ENCODE measurements around the gene MET. TPM values are rescaled to one million over a fixed set of nuclear protein-coding genes. Genes with fewer than 3 reads are reported as not detected.

Gene MET
- total RNA-seq, 6 donors from 2014 or later = 32.4 to 114 (median 82.2) TPM

DNA sequence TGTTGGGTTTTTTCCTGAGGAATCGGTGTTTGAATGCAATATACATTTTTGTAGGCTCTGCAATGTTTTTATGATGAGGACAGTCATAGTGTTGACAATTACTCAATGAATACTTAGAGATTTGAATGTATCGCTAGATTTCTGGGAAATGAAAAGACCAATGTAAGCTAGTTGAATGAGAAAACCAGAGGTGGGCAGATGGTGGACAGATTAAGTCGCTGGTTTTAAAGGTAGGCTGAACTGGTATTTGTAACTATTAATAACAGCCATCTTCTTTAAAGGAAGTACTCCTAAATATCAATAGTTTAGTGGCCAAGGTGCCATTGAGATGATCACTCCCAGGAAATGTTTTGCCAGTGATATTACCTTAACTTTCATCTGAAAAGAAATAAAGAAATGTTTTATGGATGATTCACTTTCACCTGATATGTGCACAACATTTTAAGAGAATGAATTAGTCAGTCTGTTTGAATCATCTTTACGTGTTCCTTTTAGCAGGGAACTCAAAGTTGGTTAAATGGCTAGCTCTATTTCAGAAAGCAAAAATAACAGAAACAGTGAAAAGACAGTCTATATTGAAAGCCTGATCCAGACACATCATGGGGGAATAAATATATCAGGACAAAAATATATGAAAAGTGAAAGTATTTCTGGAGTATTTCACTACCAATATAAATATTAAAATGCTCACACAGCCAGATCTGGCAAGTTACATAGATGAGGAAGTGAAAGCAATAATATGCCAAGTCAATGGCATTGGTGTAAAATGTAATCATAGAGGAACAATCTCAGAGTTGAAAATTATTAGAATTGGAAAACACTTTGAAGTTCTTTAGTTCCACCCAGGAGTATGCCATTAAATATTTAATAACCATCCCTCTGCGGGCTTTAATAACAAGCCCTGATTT is 20.7 kb downstream of the MET start:
- 77 to 83% methylated on average over 5 of the region's 5 CpGs for WGBS, 2 donors
- no peak for DNase-seq
- Histone ChIP-seq H3K27ac (no peak overlapping the region), H3K9me3 (no peaks in the 10 kb centered on the region), H3K4me1 (peaks cover 0 to 9% (median 5%) of the 10 kb centered on the region in 4 donors), H3K4me3 (no peak overlapping the region), H3K27me3 (no peaks in the 10 kb centered on the region), H3K36me3 (no peaks in the 10 kb centered on the region)
- TF ChIP-seq EP300 (IDR thresholded peaks at IDR 0.05) = no peak
- no peak for TF ChIP-seq CTCF (IDR thresholded peaks at IDR 0.05)
- TF ChIP-seq POLR2AphosphoS5 (IDR thresholded peaks at IDR 0.05) = no peak
- TF ChIP-seq POLR2A (IDR thresholded peaks at IDR 0.05) = no peak
- ATAC-seq (ENCODE audit: low FRiP score in 2 of 2) = no peak

DNA sequence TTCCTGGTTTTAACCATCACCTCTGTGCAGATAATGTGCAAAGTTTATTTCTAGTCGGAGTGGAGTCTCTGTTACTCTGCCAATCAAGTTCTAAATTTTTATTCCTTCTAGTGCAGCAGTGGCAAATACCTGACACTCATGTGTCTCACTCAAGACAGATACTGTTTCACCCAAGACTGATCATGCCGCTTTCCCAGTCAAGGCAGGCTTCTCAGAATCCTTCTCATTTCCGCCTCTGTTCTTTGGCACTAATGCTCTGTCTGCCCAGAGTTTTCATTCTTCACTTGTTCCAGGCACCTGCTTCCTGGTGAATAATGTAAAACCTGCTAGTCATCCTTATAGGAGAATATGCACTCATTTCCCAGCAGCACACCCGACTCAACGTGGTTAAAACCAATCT is 24.7 kb downstream of the MET start:
- TF ChIP-seq EP300 (IDR thresholded peaks at IDR 0.05) (no peak), POLR2AphosphoS5 (IDR thresholded peaks at IDR 0.05) (no peak), POLR2A (IDR thresholded peaks at IDR 0.05) (no peak), CTCF (IDR thresholded peaks at IDR 0.05) (no peak)
- no peaks in the 10 kb centered on the region for H3K27me3 ChIP-seq
- 78 to 93% methylated on average over 5 of the region's 5 CpGs for WGBS, 2 donors
- ATAC-seq (ENCODE audit: low FRiP score in 2 of 2) (no peak), DNase-seq (no peak)
- no peaks in the 10 kb centered on the region for H3K36me3 ChIP-seq
- no peaks in the 10 kb centered on the region for H3K9me3 ChIP-seq
- peaks cover 0 to 7% (median 1%) of the 10 kb centered on the region in 4 donors for H3K4me1 ChIP-seq
- no peak overlapping the region for H3K4me3 ChIP-seq
- no peak overlapping the region for H3K27ac ChIP-seq

DNA sequence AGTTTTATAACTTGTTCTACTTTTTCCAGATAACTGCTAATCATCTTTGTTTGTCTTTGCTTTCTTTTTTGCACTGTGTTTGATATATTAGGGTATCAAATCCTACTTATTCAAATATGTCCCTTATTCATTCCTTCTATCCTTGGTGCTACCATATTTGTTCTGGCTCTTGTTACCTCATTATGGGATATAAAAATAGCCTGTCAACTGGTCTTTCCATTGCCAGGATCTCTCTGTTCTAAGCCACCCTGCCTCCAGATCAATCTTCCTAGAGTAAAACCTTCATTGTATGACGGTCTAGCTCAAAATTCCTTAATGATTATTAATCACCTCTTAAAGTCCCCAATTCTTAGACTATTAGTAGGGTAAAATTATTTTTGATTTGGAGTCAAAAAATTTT is 25.2 kb downstream of the MET start:
- DNase-seq = no peak
- WGBS, 2 donors = 90 to 92% methylated on average over 1 of the region's 1 CpG
- H3K9me3 ChIP-seq = no peaks in the 10 kb centered on the region
- TF ChIP-seq CTCF (IDR thresholded peaks at IDR 0.05) = no peak
- TF ChIP-seq EP300 (IDR thresholded peaks at IDR 0.05) = no peak
- TF ChIP-seq POLR2AphosphoS5 (IDR thresholded peaks at IDR 0.05) = no peak
- no peak for TF ChIP-seq POLR2A (IDR thresholded peaks at IDR 0.05)
- H3K4me1 ChIP-seq = peaks cover 0 to 7% (median 2%) of the 10 kb centered on the region in 4 donors
- no peaks in the 10 kb centered on the region for H3K36me3 ChIP-seq
- no peak overlapping the region for H3K4me3 ChIP-seq
- H3K27ac ChIP-seq = no peak overlapping the region
- no peaks in the 10 kb centered on the region for H3K27me3 ChIP-seq
- ATAC-seq (ENCODE audit: low FRiP score in 2 of 2) = no peak

- Histone ChIP-seq H3K4me1 (peaks cover 0 to 7% (median 5%) of the 10 kb centered on the region in 4 donors), H3K27ac (no peak overlapping the region), H3K4me3 (no peak overlapping the region), H3K9me3 (no peaks in the 10 kb centered on the region), H3K27me3 (no peaks in the 10 kb centered on the region), H3K36me3 (no peaks in the 10 kb centered on the region)
- 47 to 100% methylated on average over 1 of the region's 1 CpG for WGBS, 2 donors
- DNase-seq (no peak), ATAC-seq (ENCODE audit: low FRiP score in 2 of 2) (no peak)
- TF ChIP-seq POLR2AphosphoS5 (IDR thresholded peaks at IDR 0.05) (no peak), EP300 (IDR thresholded peaks at IDR 0.05) (no peak), POLR2A (IDR thresholded peaks at IDR 0.05) (no peak), CTCF (IDR thresholded peaks at IDR 0.05) (no peak)
These were observed 25.8 kb downstream of the MET start for GRCh38 chr7:116697761-116698160.
